ENCODE data around the gene RAC3. TPM values are rescaled to one million over a fixed set of nuclear protein-coding genes. Genes with fewer than 3 reads are reported as not detected.

RAC3 gene
- total RNA-seq, 1 experiment from 2014 or later, result not detected

GRCh38 chr17:81999587-81999975 lies 31.9 kb upstream of the RAC3 start:
- DNase-seq (ENCODE audit: low spot score), result no peak

- no peak for DNase-seq (ENCODE audit: low spot score)
Observed at GRCh38 chr17:81999976-82000802, 31.3 kb upstream of the RAC3 start.

- DNase-seq (ENCODE audit: low spot score), result no peak
Observed at GRCh38 chr17:82000803-82001570, 30.5 kb upstream of the RAC3 start.

GRCh38 chr17:82001571-82002056 lies 29.9 kb upstream of the RAC3 start:
- DNase-seq (ENCODE audit: low spot score), result no peak

DNA sequence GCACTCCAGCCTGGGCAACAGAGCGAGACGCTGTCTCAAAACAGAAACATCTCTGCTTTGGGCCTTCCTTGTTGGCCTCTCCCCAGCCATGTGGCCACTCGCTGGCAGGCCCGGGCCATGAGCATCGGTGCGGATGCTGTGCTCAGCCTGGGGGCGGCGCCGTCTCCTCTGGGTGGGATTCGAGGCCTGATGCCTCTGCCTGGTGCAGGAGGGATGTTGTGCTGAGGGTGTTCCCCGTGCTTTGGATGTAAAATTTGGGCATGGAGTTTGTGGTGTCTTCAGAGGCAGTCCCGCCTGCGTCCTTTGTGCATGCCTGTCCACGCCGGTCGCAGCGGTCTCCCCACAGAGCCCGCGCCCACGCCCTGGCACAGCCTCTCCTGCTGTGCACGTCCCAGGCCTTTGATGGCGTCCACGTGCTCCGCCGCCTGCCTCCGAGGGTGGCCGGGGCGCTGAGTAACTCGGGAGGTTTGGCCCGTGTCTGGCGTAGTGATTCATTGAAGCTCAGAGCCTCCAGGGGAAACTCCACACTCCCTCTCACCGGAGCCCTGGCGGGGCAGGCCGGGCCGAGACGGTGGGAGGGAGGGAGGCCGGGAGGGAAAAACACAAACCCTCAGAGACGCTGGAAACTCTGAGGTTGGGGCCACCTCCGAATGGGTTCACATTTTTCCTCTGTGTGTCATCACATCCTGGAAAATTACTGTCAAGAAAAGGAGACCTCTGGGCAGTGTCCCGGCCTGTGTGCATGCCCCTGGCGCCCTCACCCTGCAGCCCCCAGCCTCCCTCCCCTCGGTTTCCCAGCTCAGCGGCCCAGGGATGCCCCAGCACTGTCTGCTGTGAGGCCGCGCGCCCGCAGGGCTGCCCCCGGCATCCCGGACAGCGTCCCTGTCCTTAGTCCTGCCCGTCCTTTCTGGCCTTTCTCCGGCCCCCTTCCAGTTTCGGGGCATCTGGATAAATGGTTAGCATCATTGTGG lies 27.8 kb upstream of the RAC3 start:
- peak; percentile 94 for DNase-seq (ENCODE audit: low spot score)

DNA sequence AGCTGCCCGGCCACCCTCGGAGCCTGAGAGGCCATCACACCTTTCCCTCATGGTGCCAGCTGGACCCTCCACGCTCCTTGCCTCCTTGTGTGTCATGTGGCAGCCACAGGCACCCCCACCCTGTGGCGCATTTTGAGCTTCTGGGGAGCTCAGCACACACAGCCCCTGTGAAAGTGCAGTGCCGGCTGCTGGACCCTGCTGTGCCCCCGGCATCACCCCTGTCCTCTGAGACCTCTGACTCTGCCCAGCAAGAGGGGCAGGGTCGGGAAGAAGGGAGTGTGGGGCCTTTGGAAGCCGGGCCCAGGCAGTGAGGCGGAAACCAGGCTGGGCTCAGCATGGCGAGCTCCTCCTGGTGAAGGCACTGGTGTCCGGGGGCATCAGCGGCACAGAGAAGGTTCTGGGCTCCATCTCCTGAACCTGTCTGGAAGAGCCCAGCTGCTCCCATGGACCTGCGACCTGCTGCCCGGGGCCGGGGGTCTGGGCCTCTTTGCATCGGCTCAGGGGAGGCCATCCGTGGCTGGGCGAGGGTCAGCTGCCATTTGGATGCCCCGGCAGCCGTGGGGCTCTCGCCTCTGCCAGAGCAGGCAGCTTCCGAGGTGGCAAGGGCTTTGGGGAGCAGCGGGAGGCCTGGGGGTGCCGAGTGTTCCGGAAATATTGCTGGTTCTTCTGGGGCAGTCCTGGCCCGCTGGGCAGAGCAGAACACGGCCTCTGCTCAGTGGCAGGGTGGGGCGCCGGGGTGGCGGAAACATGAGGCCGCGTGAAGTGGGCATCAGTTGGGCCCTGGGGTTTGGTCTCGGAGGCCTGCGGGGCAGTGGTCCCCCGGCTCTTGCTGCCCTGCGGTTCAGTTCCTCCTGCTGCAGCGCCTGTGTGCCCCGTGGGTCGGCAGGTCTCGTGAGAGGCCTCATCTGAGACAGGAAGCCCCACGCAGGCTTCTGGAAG lies 26.7 kb upstream of the RAC3 start:
- DNase-seq (ENCODE audit: low spot score), result no peak

GRCh38 chr17:82005701-82006348 lies 25.7 kb upstream of the RAC3 start:
- DNase-seq (ENCODE audit: low spot score), result no peak

GRCh38 chr17:82006468-82007227 lies 24.8 kb upstream of the RAC3 start:
- peak; percentile 67 for DNase-seq (ENCODE audit: low spot score)

GRCh38 chr17:82007228-82007494 lies 24.3 kb upstream of the RAC3 start:
- DNase-seq (ENCODE audit: low spot score), result no peak

DNA sequence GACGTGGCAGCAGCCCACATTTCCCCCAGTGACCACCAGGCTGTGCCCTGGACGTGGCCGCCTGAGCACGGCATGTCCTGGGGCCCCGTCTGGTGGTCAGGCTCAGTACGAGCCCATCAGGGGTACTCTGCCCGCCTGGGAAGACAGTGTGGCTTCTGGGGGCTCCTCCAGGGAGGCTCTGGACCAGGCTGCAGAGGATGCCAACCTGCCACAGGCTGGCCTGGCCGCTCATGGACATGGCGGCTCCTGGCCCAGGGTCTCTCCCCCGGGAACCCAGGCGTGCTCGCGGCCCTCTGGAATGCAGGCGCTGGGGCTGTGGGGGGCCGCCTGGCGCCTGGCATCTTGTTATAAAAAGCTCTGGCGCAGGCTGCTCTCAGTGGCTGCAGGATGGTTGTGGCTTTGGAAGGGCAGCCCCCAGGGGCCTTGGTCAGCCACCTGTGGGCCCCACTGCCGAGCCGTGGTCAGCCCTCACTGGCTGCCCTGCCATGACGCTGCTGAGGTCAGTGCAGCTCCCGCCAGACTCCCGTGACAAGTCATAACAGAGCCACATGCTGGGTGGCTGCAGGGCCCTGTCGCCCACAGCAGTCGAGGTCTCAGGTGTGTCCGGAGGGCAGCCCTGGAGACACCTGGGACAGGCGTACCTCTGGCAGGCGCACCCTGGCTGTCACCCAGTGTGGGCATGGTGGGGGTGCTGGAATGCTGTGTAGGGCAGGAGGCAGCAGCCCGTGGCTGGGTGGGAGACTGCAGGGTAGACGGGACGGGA lies 23.8 kb upstream of the RAC3 start:
- peak; percentile 69 for DNase-seq (ENCODE audit: low spot score)

GRCh38 chr17:82008258-82008940 lies 23.1 kb upstream of the RAC3 start:
- DNase-seq (ENCODE audit: low spot score), result no peak

DNA sequence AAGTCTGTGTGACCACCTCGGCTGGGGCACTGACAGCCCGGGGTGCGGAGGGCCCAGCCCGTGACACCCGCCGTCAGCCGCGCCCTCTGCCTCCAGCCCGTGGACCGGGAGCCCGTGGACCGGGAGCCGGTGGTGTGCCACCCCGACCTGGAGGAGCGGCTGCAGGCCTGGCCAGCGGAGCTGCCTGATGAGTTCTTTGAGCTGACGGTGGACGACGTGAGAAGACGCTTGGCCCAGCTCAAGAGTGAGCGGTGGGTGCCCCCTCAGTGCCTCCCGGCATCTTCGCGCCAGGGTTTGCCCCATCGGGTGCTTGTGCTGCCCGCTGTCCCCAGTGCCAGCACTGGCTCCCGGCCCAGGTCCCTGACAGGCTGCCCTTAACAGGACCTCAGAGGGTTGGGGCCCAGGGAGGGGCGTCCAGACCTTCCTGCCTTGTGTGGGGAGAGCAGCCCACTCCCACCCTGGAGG lies 22.5 kb upstream of the RAC3 start:
- DNase-seq (ENCODE audit: low spot score), result no peak

- DNase-seq (ENCODE audit: low spot score), result no peak
Observed at GRCh38 chr17:82009413-82009812, 22.1 kb upstream of the RAC3 start.

DNA sequence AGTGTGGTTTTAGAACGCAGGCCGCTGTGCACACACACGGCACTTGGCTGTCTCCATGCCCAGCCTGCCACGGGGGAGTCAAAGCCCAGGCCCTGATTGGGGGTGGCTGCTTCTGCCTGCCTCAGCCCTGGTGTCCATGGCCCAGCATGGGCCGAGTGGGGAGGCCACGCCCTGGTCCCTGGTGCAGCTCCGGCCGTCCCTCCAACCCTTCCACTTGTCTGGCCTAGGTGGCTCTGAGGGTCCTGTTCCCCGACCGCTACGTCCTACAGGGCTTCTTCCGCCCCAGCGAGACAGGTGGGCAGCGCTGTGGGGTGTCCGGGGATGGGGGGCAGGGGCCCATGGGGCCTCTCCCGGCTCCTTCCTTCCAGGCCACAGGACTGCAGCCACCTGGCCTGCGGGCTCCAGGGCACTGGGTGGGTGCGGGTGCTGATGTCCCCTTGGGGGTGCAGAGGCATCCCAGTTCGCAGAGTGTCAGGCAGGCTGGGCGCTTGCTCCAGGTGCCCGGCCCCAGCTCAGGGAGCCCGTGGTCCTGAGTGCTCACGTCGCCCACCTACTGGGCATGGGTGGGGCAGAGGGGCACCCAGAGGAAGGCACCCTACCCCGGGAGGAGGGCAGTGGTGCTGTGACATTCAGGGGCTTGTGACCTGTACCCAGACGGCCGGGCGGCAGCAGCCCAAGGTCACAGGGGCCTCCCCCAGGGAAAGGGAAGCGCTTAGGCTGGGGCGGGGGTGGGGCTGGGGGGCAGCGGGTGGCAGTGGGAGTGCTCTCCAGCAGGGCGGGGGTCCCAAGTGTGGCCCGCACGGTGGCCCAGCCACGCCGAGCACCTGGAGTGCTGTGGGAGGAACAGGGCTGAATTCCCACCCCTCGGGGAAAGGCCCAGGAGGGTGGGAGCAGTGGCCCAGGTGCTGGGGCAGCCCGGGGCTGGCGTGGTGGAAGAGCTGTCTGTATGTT lies 20.6 kb upstream of the RAC3 start:
- DNase-seq (ENCODE audit: low spot score), result no peak

GRCh38 chr17:82011617-82012187 lies 19.8 kb upstream of the RAC3 start:
- no peak for DNase-seq (ENCODE audit: low spot score)

DNA sequence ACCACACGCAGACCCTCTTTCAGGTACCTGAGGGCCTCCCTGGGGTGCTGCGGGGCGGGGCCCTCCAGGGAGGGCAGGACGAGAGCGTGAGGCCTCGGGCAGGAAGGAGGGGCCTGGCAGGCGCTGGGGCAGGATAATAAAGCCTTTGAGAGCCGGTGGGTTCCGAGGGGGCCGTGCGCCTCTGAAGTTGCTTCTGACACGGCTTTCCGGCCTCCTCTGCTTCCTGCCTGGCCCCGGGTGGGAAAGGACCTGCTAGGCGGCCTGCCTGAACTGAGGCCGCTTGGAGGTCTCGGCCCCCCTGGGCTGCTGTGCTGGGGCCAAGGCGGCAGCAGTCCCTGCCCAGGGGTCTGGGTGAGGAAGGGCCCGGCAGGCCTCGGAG lies 19.2 kb upstream of the RAC3 start:
- DNase-seq (ENCODE audit: low spot score), result no peak
